IPS-20b (cell line): Measurements from ENCODE around the gene MARCKS.

Experiments used
- H3K27ac ChIP-seq: one replicate; pipeline ENCODE4 v1.5.1; 2013; ENCODE audit warnings: low read length
- H3K27me3 ChIP-seq: 2 replicates; pipeline ENCODE4 v1.6.1; 2013; ENCODE audit warnings: mild to moderate bottlenecking, low read length, inconsistent platforms; ENCODE audit not compliant: insufficient read depth
- H3K36me3 ChIP-seq: 2 replicates; pipeline ENCODE4 v1.6.1; 2013; ENCODE audit warnings: low read depth, mild to moderate bottlenecking, inconsistent platforms, low read length, moderate library complexity; ENCODE audit not compliant: insufficient read depth
- H3K4me1 ChIP-seq: 2 replicates; pipeline ENCODE4 v1.6.1; 2013; ENCODE audit warnings: mild to moderate bottlenecking, control low read depth, inconsistent platforms, low read length, moderate library complexity; ENCODE audit not compliant: insufficient read depth
- H3K4me3 ChIP-seq: 2 replicates; pipeline ENCODE4 v1.5.1; 2013; ENCODE audit warnings: mild to moderate bottlenecking, low read length, inconsistent platforms
- H3K9ac ChIP-seq: 2 replicates; pipeline ENCODE4 v1.6.1; 2013; ENCODE audit warnings: low read depth, mild to moderate bottlenecking, inconsistent platforms, low read length, moderate library complexity
- H3K9me3 ChIP-seq: 2 replicates; pipeline ENCODE4 v1.6.1; 2013; ENCODE audit warnings: mild to moderate bottlenecking, low read depth, low read length, inconsistent platforms; ENCODE audit not compliant: insufficient read depth

The MARCKS gene

GRCh38 chr6:113856625-113857555, at the start of gene MARCKS:
TSS of gene MARCKS (plus strand) at chr6:113857345. CDS start at chr6:113857746, 401 bp downstream.
- peaks cover 46% of the 10 kb centered on the region for H3K27me3 ChIP-seq
- H3K4me3 ChIP-seq: peak within 1 kb of the TSS; percentile 96
- H3K36me3 ChIP-seq: peaks cover 16% of the 10 kb centered on the region
- H3K4me1 ChIP-seq: no peaks in the 10 kb centered on the region
- peak within 1 kb of the TSS; percentile 90 for H3K27ac ChIP-seq
- peak within 1 kb of the TSS; percentile 100 for H3K9ac ChIP-seq
- H3K9me3 ChIP-seq: no peaks in the 10 kb centered on the region

- H3K4me1 ChIP-seq: no peaks in the 10 kb centered on the region
- no peak overlapping the region for H3K9ac ChIP-seq
- H3K9me3 ChIP-seq: no peaks in the 10 kb centered on the region
- H3K27ac ChIP-seq: no peak overlapping the region
- no peak overlapping the region for H3K4me3 ChIP-seq
- H3K36me3 ChIP-seq: no peaks in the 10 kb centered on the region
- H3K27me3 ChIP-seq: no peaks in the 10 kb centered on the region
These were observed 47.3 kb upstream of the MARCKS start for GRCh38 chr6:113809826-113810225.

- Histone ChIP-seq H3K4me1 (no peaks in the 10 kb centered on the region), H3K9ac (no peak overlapping the region), H3K9me3 (no peaks in the 10 kb centered on the region), H3K27me3 (no peaks in the 10 kb centered on the region), H3K27ac (no peak overlapping the region), H3K36me3 (no peaks in the 10 kb centered on the region), H3K4me3 (no peak overlapping the region)
These were observed 44.0 kb upstream of the MARCKS start for GRCh38 chr6:113813142-113813541.

- H3K36me3 ChIP-seq: no peaks in the 10 kb centered on the region
- no peaks in the 10 kb centered on the region for H3K9me3 ChIP-seq
- H3K27ac ChIP-seq: no peak overlapping the region
- no peak overlapping the region for H3K9ac ChIP-seq
- no peaks in the 10 kb centered on the region for H3K4me1 ChIP-seq
- H3K27me3 ChIP-seq: no peaks in the 10 kb centered on the region
- H3K4me3 ChIP-seq: no peak overlapping the region
These were observed 38.6 kb upstream of the MARCKS start for GRCh38 chr6:113818578-113818977.

- Histone ChIP-seq H3K4me1 (no peaks in the 10 kb centered on the region), H3K27ac (no peak overlapping the region), H3K27me3 (no peaks in the 10 kb centered on the region), H3K4me3 (no peak overlapping the region), H3K36me3 (no peaks in the 10 kb centered on the region), H3K9me3 (no peaks in the 10 kb centered on the region), H3K9ac (no peak overlapping the region)
These were observed 37.8 kb upstream of the MARCKS start for GRCh38 chr6:113819169-113819830.

- no peaks in the 10 kb centered on the region for H3K36me3 ChIP-seq
- no peaks in the 10 kb centered on the region for H3K27me3 ChIP-seq
- H3K4me3 ChIP-seq: no peak overlapping the region
- no peak overlapping the region for H3K27ac ChIP-seq
- H3K9me3 ChIP-seq: no peaks in the 10 kb centered on the region
- H3K9ac ChIP-seq: no peak overlapping the region
- no peaks in the 10 kb centered on the region for H3K4me1 ChIP-seq
These were observed 36.4 kb upstream of the MARCKS start for GRCh38 chr6:113820761-113821160.

GRCh38 chr6:113821445-113821844, 35.7 kb upstream of the MARCKS start:
- no peaks in the 10 kb centered on the region for H3K36me3 ChIP-seq
- no peaks in the 10 kb centered on the region for H3K27me3 ChIP-seq
- H3K9me3 ChIP-seq: no peaks in the 10 kb centered on the region
- no peak overlapping the region for H3K27ac ChIP-seq
- H3K4me3 ChIP-seq: no peak overlapping the region
- H3K4me1 ChIP-seq: no peaks in the 10 kb centered on the region
- H3K9ac ChIP-seq: no peak overlapping the region

- peak overlapping the region; percentile 27; the same call in 1 of the 2 replicates for H3K9ac ChIP-seq
- H3K4me1 ChIP-seq: no peaks in the 10 kb centered on the region
- H3K4me3 ChIP-seq: no peak overlapping the region
- H3K27ac ChIP-seq: no peak overlapping the region
- no peaks in the 10 kb centered on the region for H3K27me3 ChIP-seq
- H3K9me3 ChIP-seq: no peaks in the 10 kb centered on the region
- H3K36me3 ChIP-seq: no peaks in the 10 kb centered on the region
These were observed 33.2 kb upstream of the MARCKS start for GRCh38 chr6:113823916-113824315.

GRCh38 chr6:113824411-113824810, 32.7 kb upstream of the MARCKS start:
- no peaks in the 10 kb centered on the region for H3K9me3 ChIP-seq
- H3K27ac ChIP-seq: no peak overlapping the region
- H3K4me1 ChIP-seq: no peaks in the 10 kb centered on the region
- no peaks in the 10 kb centered on the region for H3K36me3 ChIP-seq
- no peaks in the 10 kb centered on the region for H3K27me3 ChIP-seq
- H3K9ac ChIP-seq: no peak overlapping the region
- no peak overlapping the region for H3K4me3 ChIP-seq

- no peaks in the 10 kb centered on the region for H3K4me1 ChIP-seq
- no peak overlapping the region for H3K27ac ChIP-seq
- H3K9ac ChIP-seq: no peak overlapping the region
These were observed 32.3 kb upstream of the MARCKS start for GRCh38 chr6:113824866-113825265.

GRCh38 chr6:113825781-113826180, 31.4 kb upstream of the MARCKS start:
- no peaks in the 10 kb centered on the region for H3K36me3 ChIP-seq
- H3K27ac ChIP-seq: no peak overlapping the region
- no peak overlapping the region for H3K9ac ChIP-seq

More at GRCh38 chr6:113824866-113825265, 32.3 kb upstream of the MARCKS start:
- no peaks in the 10 kb centered on the region for H3K36me3 ChIP-seq
- no peaks in the 10 kb centered on the region for H3K9me3 ChIP-seq
- H3K4me3 ChIP-seq: no peak overlapping the region
- H3K27me3 ChIP-seq: no peaks in the 10 kb centered on the region

More at GRCh38 chr6:113825781-113826180, 31.4 kb upstream of the MARCKS start:
- H3K4me1 ChIP-seq: no peaks in the 10 kb centered on the region
- no peaks in the 10 kb centered on the region for H3K9me3 ChIP-seq
- H3K27me3 ChIP-seq: no peaks in the 10 kb centered on the region
- no peak overlapping the region for H3K4me3 ChIP-seq
